Esophagus squamous epithelium (tissue), 5 donors: Measurements from ENCODE around the gene PAOX. TPM values are rescaled to one million over a fixed set of nuclear protein-coding genes. Genes with fewer than 3 reads are reported as not detected.

Source experiments
- DNase-seq: peaks from one replicate; lab custom pipeline; 2025; lab: John Stamatoyannopoulos, UW
- H3K27ac ChIP-seq, 4 donors: fragments of 200-600 bp; sonication (generic); one replicate each; pipeline ENCODE4 v1.5.1; 2016 to 2019; ENCODE audit warnings: mild to moderate bottlenecking in 1 of 4
- H3K27me3 ChIP-seq, 4 donors: fragments of 200-600 bp; sonication (generic); 1 replicate in 3 of 4; 2 replicates in 1 of 4; pipeline versions ENCODE4 v1.5.1 to v1.6.0; 2017 to 2021; ENCODE audit warnings: antibody characterized with exemption in 1 of 4
- H3K36me3 ChIP-seq, 3 donors: fragments of 200-600 bp; sonication (generic); one replicate each; pipeline ENCODE4 v1.5.1; 2016 to 2019
- H3K4me1 ChIP-seq, 3 donors: fragments of 200-600 bp; sonication (generic); one replicate each; pipeline ENCODE4 v1.5.1; 2017 to 2019
- H3K4me3 ChIP-seq, 4 donors: fragments of 200-600 bp; sonication (generic); 1 replicate in 3 of 4; 2 replicates in 1 of 4; pipeline ENCODE4 v1.5.1; 2016 to 2019; ENCODE audit warnings: mild to moderate bottlenecking in 2 of 4, moderate library complexity in 1 of 4
- H3K9me3 ChIP-seq, 3 donors: fragments of 200-600 bp; sonication (generic); one replicate each; pipeline ENCODE4 v1.5.1; 2016 to 2019
- CTCF ChIP-seq, 6 experiments: fragments of 450-650 bp in 4 of 6; fragments of 200-600 bp in 2 of 6; sonication (generic) in 2 of 6; IDR thresholded peaks; one replicate each; pipeline ENCODE4 v1.5.1; 2016 to 2019; ENCODE audit warnings: antibody characterized with exemption in 6 of 6, mild to moderate bottlenecking in 4 of 6, moderate library complexity in 4 of 6
- POLR2A ChIP-seq, 4 donors: fragments of 450-650 bp; IDR thresholded peaks; one replicate each; pipeline ENCODE4 v1.6.1; 2017; ENCODE audit warnings: antibody characterized with exemption in 4 of 4, mild to moderate bottlenecking in 4 of 4, moderate library complexity in 3 of 4
- WGBS, 2 donors: methylation state at CpG; one replicate each; pipeline ENCODE4 v1.1.5; 2018; 5-methylcytosine and 5-hydroxymethylcytosine counted together
- intact Hi-C: fragments of 100-400 bp; cut with DNase I; formaldehyde crosslinking; loops from one replicate; pipeline ENCODE4 v1.15.0; 2022
- total RNA-seq, 4 donors: library from RNA; depleted of rRNA; stranded (reverse); fragments of >200 nt; gene quantifications; one replicate each; pipeline ENCODE4 v1.1.0, GENCODE V29; 2016
- donor health status: DM: yes; HTN: yes; CAD: no.

PAOX gene
- total RNA-seq, 4 donors from 2014 or later = 11.5 to 16.6 (median 15.9) TPM

DNA sequence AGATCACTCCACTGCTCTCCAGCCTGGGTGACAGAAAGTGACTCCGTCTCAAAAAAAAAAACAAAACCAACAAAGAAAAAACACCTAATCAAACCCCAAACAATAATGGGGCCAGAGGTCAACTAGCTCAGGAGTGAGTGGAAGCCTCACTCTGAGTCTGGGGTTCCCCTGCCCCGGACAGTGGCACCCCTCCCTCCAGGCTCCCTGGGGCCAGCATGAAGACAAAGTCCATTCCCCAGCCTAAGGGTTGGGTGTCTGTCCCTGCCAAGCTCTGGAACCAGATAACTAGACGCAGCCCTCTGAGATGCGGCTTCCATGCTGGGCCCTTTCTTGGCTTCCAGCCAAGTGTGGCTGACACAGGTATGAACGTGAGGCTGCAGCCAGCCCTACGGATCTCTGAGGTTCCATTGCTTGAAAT lies 19.5 kb upstream of the PAOX start:
- TF ChIP-seq CTCF (IDR thresholded peaks at IDR 0.05) (no peak), POLR2A (IDR thresholded peaks at IDR 0.05) (no peak)
- H3K36me3 ChIP-seq = peaks cover 0 to 34% (median 0%) of the 10 kb centered on the region in 3 donors
- H3K9me3 ChIP-seq = peaks cover 0 to 5% (median 0%) of the 10 kb centered on the region in 3 donors
- intact Hi-C loops = no loop called here
- no peak for DNase-seq
- H3K27me3 ChIP-seq = peaks cover 0 to 14% (median 0%) of the 10 kb centered on the region in 4 donors
- 44 to 49% methylated on average over 2 to 5 of the region's 6 CpGs for WGBS, 2 donors
- H3K4me1 ChIP-seq = peaks cover 10 to 46% (median 13%) of the 10 kb centered on the region in 3 donors
- H3K4me3 ChIP-seq = no peak overlapping the region
- H3K27ac ChIP-seq = no peak overlapping the region

GRCh38 chr10:133359972-133360610 lies 19.0 kb upstream of the PAOX start:
- 52 to 60% methylated on average over 9 to 13 of the region's 17 CpGs for WGBS, 2 donors
- Histone ChIP-seq H3K9me3 (peaks cover 0 to 5% (median 0%) of the 10 kb centered on the region in 3 donors), H3K27ac (no peak overlapping the region), H3K4me3 (no peak overlapping the region), H3K4me1 (peaks cover 10 to 51% (median 14%) of the 10 kb centered on the region in 3 donors), H3K27me3 (peaks cover 0 to 14% (median 0%) of the 10 kb centered on the region in 4 donors), H3K36me3 (peaks cover 0 to 39% (median 0%) of the 10 kb centered on the region in 3 donors)
- no peak for DNase-seq
- intact Hi-C loops = no loop called here
- no peak for TF ChIP-seq CTCF (IDR thresholded peaks at IDR 0.05)
- no peak for TF ChIP-seq POLR2A (IDR thresholded peaks at IDR 0.05)

- Histone ChIP-seq H3K27me3 (peaks cover 0 to 14% (median 0%) of the 10 kb centered on the region in 4 donors), H3K4me3 (no peak overlapping the region), H3K4me1 (peaks cover 10 to 56% (median 17%) of the 10 kb centered on the region in 3 donors), H3K9me3 (peaks cover 0 to 5% (median 0%) of the 10 kb centered on the region in 3 donors), H3K27ac (no peak overlapping the region), H3K36me3 (peaks cover 3 to 50% (median 8%) of the 10 kb centered on the region in 3 donors)
- intact Hi-C loops = no loop called here
- TF ChIP-seq CTCF (IDR thresholded peaks at IDR 0.05) = no peak
- no peak for TF ChIP-seq POLR2A (IDR thresholded peaks at IDR 0.05)
- WGBS, 2 donors = 58 to 100% methylated on average over 2 to 5 of the region's 5 CpGs
- DNase-seq = no peak
Measured at GRCh38 chr10:133361227-133361626, 17.8 kb upstream of the PAOX start.

GRCh38 chr10:133361773-133362441 lies 17.2 kb upstream of the PAOX start:
- Histone ChIP-seq H3K4me1 (peaks cover 5 to 49% (median 13%) of the 10 kb centered on the region in 3 donors), H3K27ac (no peak overlapping the region), H3K27me3 (peaks cover 0 to 8% (median 0%) of the 10 kb centered on the region in 4 donors), H3K9me3 (peaks cover 0 to 5% (median 0%) of the 10 kb centered on the region in 3 donors), H3K36me3 (peaks cover 9 to 57% (median 13%) of the 10 kb centered on the region in 3 donors), H3K4me3 (no peak overlapping the region)
- intact Hi-C loops = no loop called here
- DNase-seq = no peak
- TF ChIP-seq CTCF (IDR thresholded peaks at IDR 0.05) (no peak), POLR2A (IDR thresholded peaks at IDR 0.05) (no peak)
- WGBS, 2 donors = 76% methylated on average over 17 to 18 of the region's 18 CpGs

- no peak overlapping the region for H3K27ac ChIP-seq
- H3K9me3 ChIP-seq = peaks cover 0 to 5% (median 0%) of the 10 kb centered on the region in 3 donors
- no peak for DNase-seq
- H3K27me3 ChIP-seq = no peaks in the 10 kb centered on the region
- peaks cover 0 to 40% (median 4%) of the 10 kb centered on the region in 3 donors for H3K4me1 ChIP-seq
- 90 to 97% methylated on average over 6 to 9 of the region's 13 CpGs for WGBS, 2 donors
- no peak overlapping the region for H3K4me3 ChIP-seq
- peaks cover 11 to 66% (median 15%) of the 10 kb centered on the region in 3 donors for H3K36me3 ChIP-seq
- intact Hi-C loops = no loop called here
- no peak for TF ChIP-seq CTCF (IDR thresholded peaks at IDR 0.05)
- no peak for TF ChIP-seq POLR2A (IDR thresholded peaks at IDR 0.05)
Measured at GRCh38 chr10:133362846-133363245, 16.2 kb upstream of the PAOX start.
